ENCODE results near the gene REPIN1.

DNA sequence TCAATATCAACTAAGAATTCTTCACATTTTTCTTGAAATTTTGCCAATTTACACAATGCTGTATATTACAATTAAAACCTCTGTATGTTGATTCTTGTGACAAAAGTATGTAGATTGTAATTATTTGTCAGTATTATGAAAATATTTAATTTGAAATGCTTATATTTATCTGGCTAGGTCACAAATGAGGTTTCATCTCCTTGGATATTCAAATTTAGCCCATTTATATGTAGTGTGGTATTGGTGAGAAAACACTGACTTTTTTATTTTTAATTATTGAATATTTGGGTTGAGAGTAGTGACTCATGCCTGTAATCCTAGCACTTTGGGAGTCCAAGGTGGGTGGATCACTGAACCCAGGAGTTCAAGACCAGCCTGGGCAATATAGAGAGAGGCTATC, 24.3 kb upstream of the REPIN1 start:
- TF ChIP-seq, protein P1, sequence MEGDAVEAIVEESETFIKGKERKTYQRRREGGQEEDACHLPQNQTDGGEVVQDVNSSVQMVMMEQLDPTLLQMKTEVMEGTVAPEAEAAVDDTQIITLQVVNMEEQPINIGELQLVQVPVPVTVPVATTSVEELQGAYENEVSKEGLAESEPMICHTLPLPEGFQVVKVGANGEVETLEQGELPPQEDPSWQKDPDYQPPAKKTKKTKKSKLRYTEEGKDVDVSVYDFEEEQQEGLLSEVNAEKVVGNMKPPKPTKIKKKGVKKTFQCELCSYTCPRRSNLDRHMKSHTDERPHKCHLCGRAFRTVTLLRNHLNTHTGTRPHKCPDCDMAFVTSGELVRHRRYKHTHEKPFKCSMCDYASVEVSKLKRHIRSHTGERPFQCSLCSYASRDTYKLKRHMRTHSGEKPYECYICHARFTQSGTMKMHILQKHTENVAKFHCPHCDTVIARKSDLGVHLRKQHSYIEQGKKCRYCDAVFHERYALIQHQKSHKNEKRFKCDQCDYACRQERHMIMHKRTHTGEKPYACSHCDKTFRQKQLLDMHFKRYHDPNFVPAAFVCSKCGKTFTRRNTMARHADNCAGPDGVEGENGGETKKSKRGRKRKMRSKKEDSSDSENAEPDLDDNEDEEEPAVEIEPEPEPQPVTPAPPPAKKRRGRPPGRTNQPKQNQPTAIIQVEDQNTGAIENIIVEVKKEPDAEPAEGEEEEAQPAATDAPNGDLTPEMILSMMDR (IDR thresholded peaks at IDR 0.05; ENCODE audit: borderline replicate concordance, extremely low read depth, low read length, poor library complexity, severe bottlenecking): no peak
- no peak for TF ChIP-seq EZH2 (IDR thresholded peaks at IDR 0.05; ENCODE audit: borderline replicate concordance, low read depth, low read length, severe bottlenecking)

All from DND-41 (cell line).